Neuronal stem cell (in vitro differentiated cells): ENCODE data around the gene WDR11.

Experiments used
- DNase-seq: peaks from one replicate; pipeline ENCODE4 v3.0.0-alpha.2; 2013; ENCODE audit warnings: low spot score
- H2AFZ ChIP-seq: one replicate; pipeline ENCODE4 v1.6.1; 2013; ENCODE audit warnings: mild to moderate bottlenecking, low read length, inconsistent platforms
- H2AK5ac ChIP-seq: 2 replicates; pipeline ENCODE4 v1.6.1; 2013; ENCODE audit warnings: low read depth, mild to moderate bottlenecking, inconsistent platforms, low read length, moderate library complexity, mixed read lengths
- H2BK120ac ChIP-seq: 2 replicates; pipeline ENCODE4 v1.6.1; 2013; ENCODE audit warnings: low read depth, mild to moderate bottlenecking, inconsistent platforms, low read length, moderate library complexity, mixed read lengths
- H2BK12ac ChIP-seq: one replicate; pipeline ENCODE4 v1.6.1; 2013; ENCODE audit warnings: low read length, inconsistent platforms
- H2BK15ac ChIP-seq: 2 replicates; pipeline ENCODE4 v1.6.1; 2013; ENCODE audit warnings: mild to moderate bottlenecking, low read length, inconsistent platforms, mixed read lengths
- H2BK5ac ChIP-seq: one replicate; pipeline ENCODE4 v1.6.1; 2013; ENCODE audit warnings: inconsistent platforms, mild to moderate bottlenecking, low read length, moderate library complexity
- H3K14ac ChIP-seq: one replicate; pipeline ENCODE4 v1.6.1; 2013; ENCODE audit warnings: low read length, inconsistent platforms
- H3K18ac ChIP-seq: 2 replicates; pipeline ENCODE4 v1.6.1; 2013; ENCODE audit warnings: low read length, inconsistent platforms
- H3K23ac ChIP-seq: 2 replicates; pipeline ENCODE4 v1.6.1; 2013; ENCODE audit warnings: low read depth, mild to moderate bottlenecking, mixed read lengths, low read length, inconsistent platforms; ENCODE audit not compliant: poor library complexity
- H3K27ac ChIP-seq: replicated peaks from 3 replicates; pipeline ENCODE4 v1.5.1; 2013; ENCODE audit warnings: low read length, inconsistent platforms
- H3K27me3 ChIP-seq, 3 experiments: 2 replicates each; pipeline ENCODE4 v1.6.1; 2013; ENCODE audit warnings: low read length in 3 of 3, mild to moderate bottlenecking in 2 of 3, inconsistent platforms in 1 of 3, low read depth in 1 of 3, mixed read lengths in 1 of 3, moderate library complexity in 1 of 3; ENCODE audit not compliant: control insufficient read depth in 3 of 3, insufficient read depth in 3 of 3
- H3K36me3 ChIP-seq, 2 donors: replicated peaks in 1 of 2; 2 replicates each; pipeline ENCODE4 v1.6.1; 2013; ENCODE audit warnings: low read length in 2 of 2; ENCODE audit not compliant: control insufficient read depth in 2 of 2, insufficient read depth in 2 of 2
- H3K4ac ChIP-seq: 2 replicates; pipeline ENCODE4 v1.6.1; 2013; ENCODE audit warnings: inconsistent platforms, mild to moderate bottlenecking, low read length, moderate library complexity
- H3K4me1 ChIP-seq, 2 donors: 1 replicate in 1 of 2; 2 replicates in 1 of 2; pipeline ENCODE4 v1.6.1; 2013; ENCODE audit warnings: low read length in 2 of 2, low read depth in 1 of 2; ENCODE audit not compliant: control insufficient read depth in 2 of 2, insufficient read depth in 1 of 2
- H3K4me2 ChIP-seq: one replicate; pipeline ENCODE4 v1.6.1; 2013; ENCODE audit warnings: mild to moderate bottlenecking, low read length, inconsistent platforms; ENCODE audit not compliant: insufficient read depth, poor library complexity, severe bottlenecking
- H3K4me3 ChIP-seq, 2 donors: 2 replicates each; pipeline ENCODE4 v1.5.1; 2013; ENCODE audit warnings: low read length in 2 of 2, mild to moderate bottlenecking in 2 of 2, inconsistent platforms in 1 of 2, moderate library complexity in 1 of 2
- H3K79me1 ChIP-seq: one replicate; pipeline ENCODE4 v1.6.1; 2013; ENCODE audit warnings: low read depth, mild to moderate bottlenecking, inconsistent platforms, low read length, moderate library complexity
- H3K9ac ChIP-seq: one replicate; pipeline ENCODE4 v1.6.1; 2013; ENCODE audit warnings: mild to moderate bottlenecking, low read depth, low read length, inconsistent platforms; ENCODE audit not compliant: poor library complexity
- H3K9me3 ChIP-seq, 2 donors: replicated peaks in 1 of 2; 2 replicates each; pipeline versions ENCODE3 to v1.6.1; 2013; ENCODE audit warnings: low read length in 2 of 2, mild to moderate bottlenecking in 2 of 2, inconsistent platforms in 1 of 2, low read depth in 1 of 2, mixed read lengths in 1 of 2, moderate library complexity in 1 of 2; ENCODE audit not compliant: control insufficient read depth in 2 of 2, insufficient read depth in 1 of 2
- H4K8ac ChIP-seq: one replicate; pipeline ENCODE4 v1.6.1; 2013; ENCODE audit warnings: low read depth, mild to moderate bottlenecking, inconsistent platforms, low read length, moderate library complexity
- H4K91ac ChIP-seq: one replicate; pipeline ENCODE4 v1.6.1; 2013; ENCODE audit warnings: low read length, low read depth, mild to moderate bottlenecking, inconsistent platforms; ENCODE audit not compliant: poor library complexity
- WGBS, 2 donors: extraction: QIAGEN DNeasy Blood & Tissue Kit; methylation state at CpG; one replicate each; pipeline ENCODE4 v1.1.7; 2013; ENCODE audit warnings: missing lambda C conversion rate in 2 of 2, mixed read lengths in 1 of 2; ENCODE audit not compliant: insufficient read length in 2 of 2, insufficient replicate concordance in 1 of 2; ENCODE audit errors: extremely low coverage in 2 of 2; 5-methylcytosine and 5-hydroxymethylcytosine counted together

Gene WDR11

GRCh38 chr10:120940299-120940900 lies 89.2 kb downstream of the WDR11 start:
- DNase-seq, result no peak

GRCh38 chr10:120941501-120941900 lies 90.3 kb downstream of the WDR11 start:
- no peak overlapping the region for H3K14ac ChIP-seq
- no peak overlapping the region for H2BK120ac ChIP-seq
- WGBS, 2 donors, result no CpG with 5 or more reads among the region's 5 CpGs

More at GRCh38 chr10:120940299-120940900, 89.2 kb downstream of the WDR11 start:
- Histone ChIP-seq H3K36me3 (no peaks in the 10 kb centered on the region), H2BK5ac (no peak overlapping the region), H3K27ac (no peak overlapping the region), H2BK120ac (no peak overlapping the region), H3K9ac (no peak overlapping the region), H3K27me3 (peaks cover 0 to 21% (median 2%) of the 10 kb centered on the region in 3 experiments), H4K91ac (no peak overlapping the region), H2BK12ac (no peak overlapping the region), H3K23ac (no peak overlapping the region), H3K14ac (no peak overlapping the region), H2AK5ac (peak overlapping the region; percentile 14), H2AFZ (no peak overlapping the region), H3K4me2 (no peak overlapping the region), H3K4me3 (no peak overlapping the region), H4K8ac (no peak overlapping the region), H3K4me1 (no peaks in the 10 kb centered on the region), H3K79me1 (no peaks in the 10 kb centered on the region), H2BK15ac (no peak overlapping the region), H3K4ac (no peak overlapping the region), H3K9me3 (no peaks in the 10 kb centered on the region), H3K18ac (no peak overlapping the region)
- WGBS, 2 donors, result no CpG with 5 or more reads among the region's 13 CpGs

GRCh38 chr10:120942806-120943413 lies 91.7 kb downstream of the WDR11 start:
- H2BK12ac ChIP-seq, result no peak overlapping the region
- no peaks in the 10 kb centered on the region for H3K79me1 ChIP-seq
- H2AFZ ChIP-seq, result peak overlapping the region; percentile 94
- no peak overlapping the region for H2BK5ac ChIP-seq
- no peak overlapping the region for H2AK5ac ChIP-seq
- no peak overlapping the region for H3K14ac ChIP-seq
- no peak overlapping the region for H3K18ac ChIP-seq
- H4K91ac ChIP-seq, result no peak overlapping the region
- no peak overlapping the region for H3K23ac ChIP-seq
- no peak overlapping the region for H2BK120ac ChIP-seq
- peaks cover 0 to 21% (median 2%) of the 10 kb centered on the region in 3 experiments for H3K27me3 ChIP-seq
- no peak overlapping the region for H3K4me2 ChIP-seq
- H3K9ac ChIP-seq, result peak overlapping the region; percentile 24
- H3K27ac ChIP-seq, result no peak overlapping the region
- H3K9me3 ChIP-seq, result no peaks in the 10 kb centered on the region
- no CpG with 5 or more reads among the region's 23 CpGs for WGBS, 2 donors
- peak overlapping the region; percentile 19 for H2BK15ac ChIP-seq
- no peaks in the 10 kb centered on the region for H3K36me3 ChIP-seq
- no peaks in the 10 kb centered on the region for H3K4me1 ChIP-seq
- H3K4me3 ChIP-seq, result no peak overlapping the region
- no peak overlapping the region for H3K4ac ChIP-seq
- peak; percentile 71 for DNase-seq
- H4K8ac ChIP-seq, result no peak overlapping the region

More at GRCh38 chr10:120941501-120941900, 90.3 kb downstream of the WDR11 start:
- Histone ChIP-seq H2AK5ac (no peak overlapping the region), H3K4me1 (no peaks in the 10 kb centered on the region), H3K23ac (no peak overlapping the region), H4K91ac (no peak overlapping the region), H3K27me3 (peaks cover 0 to 21% (median 2%) of the 10 kb centered on the region in 3 experiments), H3K36me3 (no peaks in the 10 kb centered on the region), H3K27ac (no peak overlapping the region), H3K9ac (no peak overlapping the region), H2BK12ac (no peak overlapping the region), H3K9me3 (no peaks in the 10 kb centered on the region), H2BK15ac (no peak overlapping the region), H2BK5ac (no peak overlapping the region), H2AFZ (no peak overlapping the region), H3K4me3 (no peak overlapping the region), H3K4ac (no peak overlapping the region), H3K79me1 (no peaks in the 10 kb centered on the region), H3K18ac (no peak overlapping the region), H4K8ac (no peak overlapping the region), H3K4me2 (no peak overlapping the region)
- no peak for DNase-seq

GRCh38 chr10:120943542-120943941 lies 92.4 kb downstream of the WDR11 start:
- no peak overlapping the region for H3K14ac ChIP-seq
- peak overlapping the region; percentile 5 for H3K18ac ChIP-seq
- no peak for DNase-seq
- no peak overlapping the region for H3K27ac ChIP-seq
- H2BK5ac ChIP-seq, result no peak overlapping the region
- H3K9ac ChIP-seq, result no peak overlapping the region
- H3K4me1 ChIP-seq, result no peaks in the 10 kb centered on the region
- H2BK120ac ChIP-seq, result no peak overlapping the region
- H2BK12ac ChIP-seq, result peak overlapping the region; percentile 11
- WGBS, 2 donors, result no CpG with 5 or more reads among the region's 6 CpGs
- H3K9me3 ChIP-seq, result no peaks in the 10 kb centered on the region
- H2BK15ac ChIP-seq, result no peak overlapping the region
- no peaks in the 10 kb centered on the region for H3K36me3 ChIP-seq
- peak overlapping the region; percentile 94 for H2AFZ ChIP-seq
- no peaks in the 10 kb centered on the region for H3K79me1 ChIP-seq
- no peak overlapping the region for H3K4me3 ChIP-seq
- no peak overlapping the region for H3K4me2 ChIP-seq
- peaks cover 0 to 21% (median 2%) of the 10 kb centered on the region in 3 experiments for H3K27me3 ChIP-seq
- no peak overlapping the region for H4K8ac ChIP-seq
- H3K23ac ChIP-seq, result no peak overlapping the region
- H3K4ac ChIP-seq, result no peak overlapping the region
- no peak overlapping the region for H4K91ac ChIP-seq
- H2AK5ac ChIP-seq, result no peak overlapping the region
